Karpas-422 (cell line): ENCODE measurements around the gene BAIAP2L1. TPM values are rescaled to one million over a fixed set of nuclear protein-coding genes. Genes with fewer than 3 reads are reported as not detected.

Source experiments
- DNase-seq: peaks from one replicate; pipeline ENCODE4 v3.0.0-alpha.2; 2015
- H2AFZ ChIP-seq: fragments of 200-600 bp; sonication (generic); 2 replicates; pipeline ENCODE4 v1.6.1; 2014; ENCODE audit warnings: antibody characterized with exemption, low read length, mixed read lengths
- H3K27ac ChIP-seq: fragments of 200-600 bp; sonication (generic); 2 replicates; pipeline ENCODE4 v1.5.1; 2014; ENCODE audit warnings: mild to moderate bottlenecking, low read length, moderate library complexity
- H3K27me3 ChIP-seq: fragments of 200-600 bp; sonication (generic); 2 replicates; pipeline ENCODE4 v1.6.1; 2014; ENCODE audit warnings: low read length, mixed read lengths
- H3K36me3 ChIP-seq: fragments of 200-600 bp; sonication (generic); 2 replicates; pipeline ENCODE4 v1.6.1; 2014; ENCODE audit warnings: low read length, mixed read lengths; ENCODE audit not compliant: insufficient read depth
- H3K4me1 ChIP-seq: fragments of 200-600 bp; sonication (generic); 2 replicates; pipeline ENCODE4 v1.6.1; 2014; ENCODE audit warnings: mild to moderate bottlenecking, low read length, mixed read lengths
- H3K4me2 ChIP-seq: fragments of 200-600 bp; sonication (generic); 2 replicates; pipeline ENCODE4 v1.6.1; 2014; ENCODE audit warnings: low read length, low read depth, mild to moderate bottlenecking; ENCODE audit not compliant: poor library complexity, severe bottlenecking
- H3K4me3 ChIP-seq: fragments of 200-600 bp; sonication (generic); 2 replicates; pipeline ENCODE4 v1.5.1; 2014; ENCODE audit warnings: mild to moderate bottlenecking, antibody characterized with exemption, low read length, mixed read lengths
- H3K79me2 ChIP-seq: fragments of 200-600 bp; sonication (generic); 2 replicates; pipeline ENCODE4 v1.6.1; 2014; ENCODE audit warnings: mild to moderate bottlenecking, low read length, mixed read lengths
- H3K9ac ChIP-seq: fragments of 200-600 bp; sonication (generic); 2 replicates; pipeline ENCODE4 v1.6.0; 2014; ENCODE audit warnings: low read length
- H3K9me2 ChIP-seq: fragments of 200-600 bp; sonication (generic), shearing (Covaris generic); replicated peaks from 2 replicates; pipeline ENCODE4 v1.6.0; 2014; ENCODE audit warnings: mild to moderate bottlenecking, low read length, moderate library complexity; ENCODE audit not compliant: insufficient read depth
- H3K9me3 ChIP-seq: fragments of 300-700, 200-600 bp; sonication (generic); 2 replicates; pipeline ENCODE4 v1.6.1; 2014; ENCODE audit warnings: low read length, mixed read lengths
- H4K20me1 ChIP-seq: fragments of 200-600 bp; sonication (generic); 2 replicates; pipeline ENCODE4 v1.6.1; 2014; ENCODE audit warnings: mild to moderate bottlenecking, antibody characterized with exemption, low read length, low read depth; ENCODE audit not compliant: insufficient read depth
- total RNA-seq: library from RNA; depleted of rRNA; stranded (reverse); fragments of >200 nt; shearing (Covaris generic); gene quantifications from 2 replicates; pipeline ENCODE4 v1.2.3, GENCODE V29; 2014; ENCODE audit warnings: low replicate concordance

The BAIAP2L1 gene
- total RNA-seq, 1 experiment from 2014 or later, result not detected

DNA sequence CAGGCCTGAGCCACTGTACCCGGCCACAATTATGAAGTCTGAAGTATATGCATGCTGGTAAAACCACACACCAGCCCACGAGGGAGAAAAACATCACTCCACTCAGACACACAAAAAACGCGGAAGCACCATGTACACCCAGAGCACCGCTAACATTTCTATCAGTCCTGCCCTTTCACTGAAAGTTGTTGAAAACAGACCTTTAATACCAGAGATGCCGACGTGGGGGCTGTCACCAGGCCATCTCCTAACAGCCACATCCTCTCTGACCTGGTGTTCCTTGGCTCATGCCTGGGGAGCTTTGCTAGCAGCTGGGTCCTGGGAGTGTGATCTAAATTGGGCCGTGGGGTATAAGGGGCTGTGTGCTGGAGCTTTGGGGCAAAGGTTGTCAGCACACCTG, 49.8 kb downstream of the BAIAP2L1 start:
- Histone ChIP-seq H3K4me2 (no peak overlapping the region), H4K20me1 (no peaks in the 10 kb centered on the region), H3K9me3 (no peaks in the 10 kb centered on the region), H3K9me2 (no peaks in the 10 kb centered on the region), H3K4me3 (no peak overlapping the region), H3K27me3 (no peaks in the 10 kb centered on the region), H3K9ac (no peak overlapping the region), H3K79me2 (no peaks in the 10 kb centered on the region), H2AFZ (no peak overlapping the region), H3K36me3 (no peaks in the 10 kb centered on the region), H3K4me1 (no peaks in the 10 kb centered on the region), H3K27ac (no peak overlapping the region)
- DNase-seq, result no peak

DNA sequence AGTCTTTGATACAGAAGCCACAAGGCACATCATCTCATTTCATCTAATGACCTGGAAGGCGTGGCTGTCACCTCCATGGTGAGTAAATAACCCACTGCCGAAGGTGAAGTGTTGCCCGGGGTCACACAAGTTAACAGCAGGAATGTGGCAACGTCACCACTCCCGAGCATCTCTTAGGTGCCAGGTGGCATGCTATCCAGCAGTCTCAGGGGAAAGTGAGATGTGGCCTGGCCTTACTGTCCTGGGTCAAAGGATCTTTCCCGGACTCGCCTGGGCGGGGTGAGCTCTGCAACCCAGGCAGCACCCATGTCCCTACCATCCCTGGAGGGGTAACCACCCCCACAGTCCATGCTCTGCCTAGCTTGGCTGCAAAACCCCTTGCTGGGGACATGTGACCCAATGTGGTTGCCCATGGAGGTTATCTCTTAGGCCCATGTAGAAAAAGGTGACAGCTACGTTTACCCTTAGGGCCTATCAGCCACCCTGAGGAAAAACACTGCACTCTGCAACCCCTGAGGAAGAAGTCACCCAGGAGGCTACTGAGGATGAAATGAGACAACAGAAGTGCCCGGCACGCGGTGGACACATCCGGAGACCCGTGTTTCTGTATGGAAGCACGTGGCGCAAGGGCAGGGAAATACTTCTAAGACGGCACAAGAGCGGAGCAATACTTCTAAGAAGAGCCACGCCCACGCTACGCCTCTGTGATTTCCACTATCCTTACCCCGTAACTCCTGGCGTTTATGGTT, 52.0 kb downstream of the BAIAP2L1 start:
- Histone ChIP-seq H3K27ac (no peak overlapping the region), H3K4me3 (no peak overlapping the region), H3K27me3 (no peaks in the 10 kb centered on the region), H4K20me1 (no peaks in the 10 kb centered on the region), H2AFZ (no peak overlapping the region), H3K9me2 (no peaks in the 10 kb centered on the region), H3K9me3 (no peaks in the 10 kb centered on the region), H3K4me2 (no peak overlapping the region), H3K79me2 (no peaks in the 10 kb centered on the region), H3K36me3 (no peaks in the 10 kb centered on the region), H3K9ac (no peak overlapping the region), H3K4me1 (no peaks in the 10 kb centered on the region)
- DNase-seq, result no peak

DNA sequence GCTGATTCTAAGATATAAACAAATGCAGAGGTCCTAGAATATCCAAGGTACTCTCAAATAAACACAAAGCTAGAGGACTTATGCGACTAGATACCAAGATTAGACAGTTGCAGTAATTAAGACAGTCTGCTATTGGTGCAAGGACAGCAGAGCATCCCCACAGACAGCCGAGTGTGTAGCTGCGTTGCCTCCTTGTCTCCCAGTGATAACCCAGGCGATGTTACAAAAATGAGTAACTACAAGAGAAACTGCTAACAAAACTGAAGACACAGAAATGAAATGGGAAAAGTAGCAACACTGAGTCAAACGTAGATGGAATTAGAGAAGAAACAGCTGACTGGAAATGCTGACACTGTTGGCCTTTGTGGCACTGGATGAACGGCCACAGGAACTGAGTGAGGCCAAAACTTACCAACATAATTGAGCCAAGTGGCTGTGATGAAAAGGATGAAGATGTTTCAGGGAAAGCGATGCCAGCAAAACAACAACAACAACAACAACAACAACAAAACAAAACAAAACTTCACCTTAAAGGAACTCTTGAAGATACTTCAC, 54.3 kb downstream of the BAIAP2L1 start:
- no peak overlapping the region for H3K4me2 ChIP-seq
- H3K9me3 ChIP-seq, result no peaks in the 10 kb centered on the region
- no peaks in the 10 kb centered on the region for H3K9me2 ChIP-seq
- no peak overlapping the region for H2AFZ ChIP-seq
- DNase-seq, result no peak
- H3K27ac ChIP-seq, result no peak overlapping the region
- no peaks in the 10 kb centered on the region for H3K4me1 ChIP-seq
- H3K4me3 ChIP-seq, result no peak overlapping the region
- H4K20me1 ChIP-seq, result no peaks in the 10 kb centered on the region
- H3K36me3 ChIP-seq, result no peaks in the 10 kb centered on the region
- H3K9ac ChIP-seq, result no peak overlapping the region
- H3K27me3 ChIP-seq, result no peaks in the 10 kb centered on the region
- no peaks in the 10 kb centered on the region for H3K79me2 ChIP-seq

DNA sequence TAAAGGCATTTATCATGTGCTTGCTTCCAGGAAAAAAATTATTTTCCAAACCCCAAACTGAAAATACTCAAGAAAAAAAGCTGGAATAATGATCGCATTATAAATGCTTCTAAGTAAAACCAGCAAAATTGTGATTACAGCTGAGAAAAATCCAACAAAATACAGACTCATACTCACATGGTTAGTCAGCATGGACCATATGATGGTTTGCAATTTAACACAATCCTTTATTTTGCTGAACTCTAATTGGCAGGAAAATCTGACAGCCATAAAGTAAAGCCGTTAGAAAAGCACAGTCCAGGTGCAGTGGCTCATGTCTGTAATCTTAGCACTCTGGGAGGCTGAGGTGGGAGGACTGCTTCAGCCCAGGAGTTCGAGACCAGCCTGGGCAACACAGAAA, 59.8 kb downstream of the BAIAP2L1 start:
- no peaks in the 10 kb centered on the region for H3K4me1 ChIP-seq
- no peak overlapping the region for H3K9ac ChIP-seq
- DNase-seq, result no peak
- H3K79me2 ChIP-seq, result no peaks in the 10 kb centered on the region
- H3K4me2 ChIP-seq, result no peak overlapping the region
- H3K4me3 ChIP-seq, result no peak overlapping the region
- H3K9me2 ChIP-seq, result no peaks in the 10 kb centered on the region
- H4K20me1 ChIP-seq, result no peaks in the 10 kb centered on the region
- H2AFZ ChIP-seq, result no peak overlapping the region
- H3K27ac ChIP-seq, result no peak overlapping the region
- H3K9me3 ChIP-seq, result no peaks in the 10 kb centered on the region
- no peaks in the 10 kb centered on the region for H3K36me3 ChIP-seq
- no peaks in the 10 kb centered on the region for H3K27me3 ChIP-seq

DNA sequence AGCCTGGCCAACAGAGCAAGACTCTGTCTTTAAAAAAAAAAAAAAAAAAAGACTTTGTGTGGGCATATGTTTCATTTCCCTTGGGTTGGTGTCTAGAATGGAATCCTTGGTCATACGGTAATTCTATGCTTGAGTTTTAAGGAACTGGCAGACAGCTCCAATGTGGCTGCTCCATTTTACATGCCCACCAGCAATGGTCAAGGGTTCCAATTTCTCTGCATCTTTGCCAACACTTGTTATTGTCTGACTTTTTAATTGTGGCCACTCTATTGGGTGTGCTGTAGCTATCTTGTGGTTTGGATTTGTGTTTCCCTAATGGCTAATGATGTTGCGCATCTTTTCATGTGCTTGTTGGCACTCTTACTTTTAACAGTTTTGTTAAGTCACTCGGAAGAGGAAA, 61.8 kb downstream of the BAIAP2L1 start:
- no peaks in the 10 kb centered on the region for H3K4me1 ChIP-seq
- H3K9ac ChIP-seq, result no peak overlapping the region
- H3K36me3 ChIP-seq, result no peaks in the 10 kb centered on the region
- H3K9me3 ChIP-seq, result no peaks in the 10 kb centered on the region
- no peak overlapping the region for H3K4me2 ChIP-seq
- H4K20me1 ChIP-seq, result no peaks in the 10 kb centered on the region
- no peaks in the 10 kb centered on the region for H3K79me2 ChIP-seq
- H2AFZ ChIP-seq, result no peak overlapping the region
- DNase-seq, result no peak
- H3K27me3 ChIP-seq, result no peaks in the 10 kb centered on the region
- H3K9me2 ChIP-seq, result no peaks in the 10 kb centered on the region
- H3K27ac ChIP-seq, result no peak overlapping the region
- no peak overlapping the region for H3K4me3 ChIP-seq

DNA sequence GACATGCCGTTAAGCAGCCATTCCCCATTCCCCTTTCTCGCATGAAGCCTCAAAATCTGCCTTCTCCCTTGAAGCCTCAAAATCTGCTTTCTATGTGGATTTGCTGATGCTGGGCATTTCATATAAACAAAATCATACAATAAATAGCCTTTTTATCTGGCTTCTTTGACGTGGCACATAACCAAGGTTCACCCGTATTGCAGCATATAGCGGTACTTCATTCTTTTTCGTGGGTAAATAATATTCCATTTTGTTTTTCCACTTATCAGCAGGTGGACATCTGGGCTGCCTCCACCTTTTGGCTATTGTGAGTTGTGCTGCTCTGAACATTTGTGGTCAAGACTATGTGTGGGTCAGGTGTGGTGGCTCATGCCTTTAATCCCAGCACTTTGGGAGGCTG, 62.4 kb downstream of the BAIAP2L1 start:
- no peaks in the 10 kb centered on the region for H3K9me3 ChIP-seq
- H3K27ac ChIP-seq, result no peak overlapping the region
- H3K4me1 ChIP-seq, result no peaks in the 10 kb centered on the region
- no peaks in the 10 kb centered on the region for H3K36me3 ChIP-seq
- no peaks in the 10 kb centered on the region for H3K27me3 ChIP-seq
- H3K9me2 ChIP-seq, result no peaks in the 10 kb centered on the region
- no peak for DNase-seq
- H4K20me1 ChIP-seq, result no peaks in the 10 kb centered on the region
- H3K4me3 ChIP-seq, result no peak overlapping the region
- H2AFZ ChIP-seq, result no peak overlapping the region
- no peaks in the 10 kb centered on the region for H3K79me2 ChIP-seq
- H3K9ac ChIP-seq, result no peak overlapping the region
- H3K4me2 ChIP-seq, result no peak overlapping the region

DNA sequence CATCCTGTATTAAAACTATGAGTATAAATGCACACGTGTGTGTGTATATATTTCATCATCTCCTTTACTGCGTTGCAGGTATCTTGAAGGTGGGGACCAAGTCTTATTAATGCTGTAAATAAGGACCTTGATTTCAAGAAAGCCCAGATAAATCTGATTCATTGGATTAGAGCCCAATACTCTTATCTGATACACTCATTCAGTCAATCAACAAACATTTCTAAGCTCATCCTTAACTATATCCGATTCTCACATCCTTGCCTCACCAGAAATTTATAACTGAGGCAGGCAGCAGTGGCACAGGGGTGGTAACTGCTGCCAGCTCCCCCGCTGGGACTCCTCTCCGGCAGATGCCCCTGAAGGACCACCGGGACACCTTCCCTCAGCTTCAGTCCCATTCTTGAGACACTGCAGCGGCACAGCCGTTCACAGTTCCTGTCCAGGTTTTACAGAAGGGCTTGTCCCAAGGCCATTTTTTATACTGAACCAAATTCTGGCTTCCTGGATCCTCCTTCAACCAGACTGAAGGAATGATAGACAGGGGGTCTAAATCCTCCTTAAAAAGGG, 65.4 kb downstream of the BAIAP2L1 start:
- H3K9me2 ChIP-seq, result no peaks in the 10 kb centered on the region
- no peak overlapping the region for H3K4me2 ChIP-seq
- H3K9ac ChIP-seq, result no peak overlapping the region
- no peaks in the 10 kb centered on the region for H3K4me1 ChIP-seq
- no peaks in the 10 kb centered on the region for H3K9me3 ChIP-seq
- H4K20me1 ChIP-seq, result no peaks in the 10 kb centered on the region
- no peak for DNase-seq
- H2AFZ ChIP-seq, result no peak overlapping the region
- no peaks in the 10 kb centered on the region for H3K36me3 ChIP-seq
- no peaks in the 10 kb centered on the region for H3K27me3 ChIP-seq
- H3K79me2 ChIP-seq, result no peaks in the 10 kb centered on the region
- H3K4me3 ChIP-seq, result no peak overlapping the region
- H3K27ac ChIP-seq, result no peak overlapping the region

DNA sequence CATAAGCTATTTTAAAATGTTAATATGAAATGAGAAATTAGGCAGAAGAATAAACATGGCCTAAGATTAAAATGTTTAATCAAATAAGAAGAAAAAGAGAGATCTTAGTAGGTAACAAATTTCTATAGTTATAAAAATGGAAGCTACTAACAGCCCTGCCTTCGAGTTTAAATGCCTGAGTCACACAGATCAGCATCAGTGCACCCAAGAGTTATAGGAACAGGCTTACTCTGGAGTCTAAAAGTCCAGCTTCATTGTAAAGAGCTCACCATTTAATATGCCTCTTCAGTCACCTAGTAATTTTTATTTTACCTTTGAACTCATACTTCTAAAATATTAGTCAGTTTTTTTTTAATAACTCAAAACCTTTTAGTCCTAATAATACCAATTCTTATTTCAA, 66.8 kb downstream of the BAIAP2L1 start:
- H3K4me3 ChIP-seq, result no peak overlapping the region
- no peak overlapping the region for H3K4me2 ChIP-seq
- H2AFZ ChIP-seq, result no peak overlapping the region
- DNase-seq, result no peak
- no peaks in the 10 kb centered on the region for H3K4me1 ChIP-seq
- H3K27ac ChIP-seq, result no peak overlapping the region
- no peaks in the 10 kb centered on the region for H3K9me3 ChIP-seq
- no peaks in the 10 kb centered on the region for H3K27me3 ChIP-seq
- H3K36me3 ChIP-seq, result no peaks in the 10 kb centered on the region
- H4K20me1 ChIP-seq, result no peaks in the 10 kb centered on the region
- H3K79me2 ChIP-seq, result no peaks in the 10 kb centered on the region
- H3K9me2 ChIP-seq, result no peaks in the 10 kb centered on the region
- no peak overlapping the region for H3K9ac ChIP-seq
